22Rv1 (cell line): ENCODE data around the gene KIAA2012.

ENCODE experiments used
- CTCF ChIP-seq: fragments of 450-650 bp; IDR thresholded peaks from 2 replicates; pipeline ENCODE4 v1.5.1; 2017; ENCODE audit warnings: mild to moderate bottlenecking
- ZFX ChIP-seq: fragments of 450-650 bp; IDR thresholded peaks from 2 replicates; pipeline ENCODE4 v1.6.1; 2017; ENCODE audit warnings: antibody characterized with exemption, borderline replicate concordance

DNA sequence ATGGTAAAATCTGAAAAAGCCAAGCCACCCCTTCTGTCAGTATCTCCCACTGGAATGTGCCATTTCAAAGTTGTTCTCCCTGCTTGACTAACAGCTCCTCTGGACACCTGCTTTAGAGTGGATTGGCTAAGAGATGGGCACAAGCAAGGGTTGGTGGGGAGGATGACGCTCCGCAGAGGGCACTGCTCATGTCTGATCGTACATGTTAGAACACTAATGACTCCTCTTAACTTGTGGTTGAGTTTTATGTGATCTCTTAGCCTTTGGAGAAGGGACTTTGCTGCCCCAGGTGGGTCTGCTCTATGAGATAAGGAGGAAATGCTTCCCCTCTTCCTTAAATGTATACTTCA is 8.2 kb upstream of the KIAA2012 start:
- TF ChIP-seq CTCF (no peak), ZFX (no peak)
